ENCODE data around the gene B4GALNT1.

B4GALNT1 gene

DNA sequence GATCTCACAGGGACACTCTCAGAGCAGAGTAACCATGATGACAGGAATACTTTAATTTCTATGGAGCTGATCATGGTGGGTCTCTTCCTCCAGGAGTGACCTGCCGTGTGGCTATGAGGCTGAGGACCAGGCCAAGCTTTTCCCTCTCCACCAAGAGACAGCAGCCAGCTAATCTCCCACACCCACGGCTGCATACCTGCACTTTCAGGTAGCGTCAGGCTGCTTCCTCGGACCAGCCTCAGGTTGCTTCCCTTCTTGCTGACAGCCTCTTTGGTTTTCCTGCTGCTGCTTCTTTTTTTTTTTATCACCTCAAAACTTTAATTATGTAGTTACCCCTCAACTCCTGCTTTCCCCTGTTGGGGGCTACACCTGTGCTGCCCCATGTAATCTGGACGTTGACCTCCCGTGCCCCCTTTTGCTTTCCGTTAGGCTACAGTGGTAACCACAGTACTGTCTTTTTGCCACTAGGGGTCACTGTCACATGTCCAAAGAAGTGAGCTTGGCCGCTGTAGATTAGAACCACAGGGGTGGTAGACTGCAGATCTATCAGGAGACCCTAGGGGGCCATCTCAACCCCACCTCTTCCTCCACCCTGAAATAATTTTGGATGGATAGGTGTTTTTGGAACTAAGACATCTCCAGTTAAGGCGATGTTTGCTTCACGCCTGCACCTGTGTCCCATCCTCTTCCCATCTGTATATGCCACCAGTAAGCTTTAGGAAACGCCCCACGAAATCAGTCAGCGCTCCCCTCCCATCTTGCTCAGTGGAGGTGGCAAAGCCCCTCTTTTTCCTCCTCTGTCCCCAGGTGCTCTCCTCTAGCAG, 49.8 kb downstream of the B4GALNT1 start:
- DNase-seq: peak; percentile 58 to 66

DNA sequence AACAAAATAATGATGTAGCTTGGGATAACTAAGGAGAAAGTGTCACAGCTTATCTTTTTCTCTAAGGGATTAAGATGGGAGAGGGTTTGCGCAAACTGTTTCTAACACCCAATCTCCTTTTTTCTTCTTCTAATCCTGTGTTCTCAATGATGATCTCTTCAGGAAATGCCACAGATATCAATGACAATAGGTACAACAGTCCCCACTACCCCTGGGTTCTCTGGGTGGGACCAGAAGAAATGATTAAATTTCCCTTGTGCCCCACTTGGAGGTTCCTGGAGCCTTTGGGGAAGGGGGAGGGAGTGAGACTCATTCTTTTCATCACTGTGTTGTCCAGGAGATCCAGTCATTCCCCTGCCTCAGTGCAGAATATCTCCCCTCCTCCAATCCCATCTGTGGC, 50.6 kb downstream of the B4GALNT1 start:
- no peak for DNase-seq

DNA sequence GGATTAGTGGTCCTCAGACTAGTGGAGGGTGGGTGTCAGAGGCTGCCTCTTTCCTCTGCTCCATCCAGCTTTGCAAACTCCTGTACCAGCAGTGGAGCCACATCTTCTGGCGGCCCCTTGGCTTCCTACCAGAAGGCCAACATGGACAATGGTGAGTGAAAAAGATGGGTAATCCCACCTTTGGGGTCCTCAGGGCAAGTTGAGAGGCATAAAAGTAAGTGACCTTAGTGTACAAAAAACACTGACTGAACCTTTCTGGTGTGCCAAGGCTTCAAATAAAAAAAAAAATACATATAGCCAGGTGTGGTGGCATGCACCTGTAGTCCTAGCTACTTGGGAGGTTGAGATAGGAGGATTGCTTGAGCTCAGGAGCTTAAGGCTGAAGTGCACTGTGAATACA, 51.2 kb downstream of the B4GALNT1 start:
- no peak for DNase-seq

DNA sequence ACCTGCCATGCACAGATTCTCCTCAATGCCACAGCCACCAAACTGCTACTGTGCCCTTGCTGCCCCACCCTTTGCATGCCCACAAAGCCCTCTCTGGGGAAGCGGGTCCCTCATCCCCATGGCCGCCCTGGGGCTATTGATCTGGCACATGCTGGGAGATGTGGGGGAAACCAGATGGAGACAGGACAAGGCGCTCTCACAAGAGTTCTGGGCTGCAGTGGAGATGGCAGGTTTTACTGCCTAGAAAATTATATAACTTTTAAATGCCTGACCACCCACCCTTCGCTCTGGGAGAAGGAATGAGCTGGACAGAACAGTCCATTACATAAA, 52.6 kb downstream of the B4GALNT1 start:
- DNase-seq: no peak

DNA sequence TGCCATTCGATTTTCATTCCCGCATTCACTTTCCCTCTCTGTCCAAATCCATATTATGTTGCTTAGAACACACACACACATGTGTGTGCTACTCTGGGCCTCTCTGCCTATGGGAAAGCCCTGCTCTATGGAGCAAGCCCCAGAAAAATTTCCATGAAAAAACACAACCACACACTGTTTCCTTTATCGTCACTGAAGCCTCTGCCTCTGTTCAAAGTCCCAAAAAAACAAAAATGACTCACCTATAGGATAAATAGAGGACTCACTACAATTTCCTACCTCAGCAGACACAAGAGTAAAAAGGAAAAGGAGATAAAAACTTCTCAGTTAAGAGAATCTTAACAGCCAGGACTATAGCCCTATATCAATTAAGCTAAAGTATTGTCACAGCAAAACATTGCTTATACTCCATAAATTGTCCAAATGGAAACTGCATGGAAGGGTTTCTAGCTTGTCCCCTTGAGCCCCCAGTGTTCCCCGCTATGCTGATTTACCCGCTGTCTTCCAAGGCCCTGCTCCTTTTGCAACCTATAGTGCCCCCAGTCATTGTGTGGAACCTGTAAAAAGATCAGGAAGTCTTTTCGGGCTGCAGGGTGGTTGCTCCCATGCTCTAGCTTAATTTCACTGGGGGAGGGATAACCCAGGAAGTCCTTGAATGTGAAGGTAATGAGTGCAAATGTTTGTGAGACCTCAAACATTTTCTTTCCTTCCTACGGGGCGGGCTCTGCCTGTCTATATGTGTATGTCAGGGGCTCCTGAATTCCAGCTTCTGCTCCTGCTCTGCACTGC, 53.1 kb downstream of the B4GALNT1 start:
- DNase-seq: no peak

DNA sequence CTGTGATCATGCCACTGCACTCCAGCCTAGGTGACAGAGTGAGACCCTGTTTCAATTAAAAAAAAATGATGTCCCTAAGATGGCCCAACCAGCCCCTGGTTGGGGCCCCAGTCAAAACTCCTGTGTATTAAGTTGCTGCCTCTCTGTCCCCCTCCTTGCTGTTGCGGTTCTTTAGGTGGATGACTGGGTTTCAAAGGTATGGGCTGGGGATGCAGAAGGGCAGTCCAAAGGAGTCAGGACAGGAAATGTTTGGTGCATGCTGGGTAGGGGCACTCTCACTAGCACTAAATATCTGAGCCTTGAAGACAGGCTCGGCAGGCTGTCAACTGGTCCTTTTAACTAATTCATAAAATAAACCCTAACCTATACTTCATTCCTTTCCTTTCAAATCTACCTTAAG, 54.0 kb downstream of the B4GALNT1 start:
- DNase-seq: no peak

DNA sequence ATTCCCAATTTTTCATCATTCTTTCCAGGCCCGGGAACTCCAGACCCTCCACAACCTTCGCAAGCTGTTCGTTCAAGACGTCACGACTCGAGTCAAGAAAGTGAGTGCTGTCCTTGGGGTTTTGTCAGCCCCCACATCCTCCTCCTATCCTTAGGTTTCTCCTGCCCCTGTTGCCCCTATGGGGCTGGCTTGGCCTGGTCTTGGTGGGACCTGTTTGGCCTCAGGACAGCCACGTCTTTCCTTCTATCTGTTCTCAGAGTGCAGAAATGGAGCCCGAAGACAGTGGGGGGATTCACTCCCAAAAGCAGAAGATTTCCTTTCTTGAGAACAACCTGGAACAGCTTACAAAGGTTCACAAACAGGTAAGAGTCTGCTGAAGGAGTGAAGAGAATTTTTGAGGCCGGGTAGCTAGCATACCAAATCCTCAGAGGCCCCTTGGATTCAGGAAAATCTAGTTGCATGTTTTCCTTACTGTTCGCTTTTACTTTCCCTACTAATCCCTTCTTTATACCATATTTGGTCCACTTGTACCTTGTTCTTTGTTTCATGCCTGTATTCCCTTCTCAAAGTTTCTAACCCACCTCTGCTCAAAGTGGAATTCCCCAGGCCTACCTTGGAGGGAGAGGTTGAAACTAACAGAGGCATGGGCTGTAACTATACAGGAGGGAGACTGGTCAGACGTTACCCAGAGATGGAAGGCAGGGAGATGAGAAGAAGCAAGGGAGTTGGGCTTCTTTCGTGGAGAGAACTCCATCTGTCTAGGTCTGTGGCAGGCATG, 54.8 kb downstream of the B4GALNT1 start:
- no peak for DNase-seq

DNA sequence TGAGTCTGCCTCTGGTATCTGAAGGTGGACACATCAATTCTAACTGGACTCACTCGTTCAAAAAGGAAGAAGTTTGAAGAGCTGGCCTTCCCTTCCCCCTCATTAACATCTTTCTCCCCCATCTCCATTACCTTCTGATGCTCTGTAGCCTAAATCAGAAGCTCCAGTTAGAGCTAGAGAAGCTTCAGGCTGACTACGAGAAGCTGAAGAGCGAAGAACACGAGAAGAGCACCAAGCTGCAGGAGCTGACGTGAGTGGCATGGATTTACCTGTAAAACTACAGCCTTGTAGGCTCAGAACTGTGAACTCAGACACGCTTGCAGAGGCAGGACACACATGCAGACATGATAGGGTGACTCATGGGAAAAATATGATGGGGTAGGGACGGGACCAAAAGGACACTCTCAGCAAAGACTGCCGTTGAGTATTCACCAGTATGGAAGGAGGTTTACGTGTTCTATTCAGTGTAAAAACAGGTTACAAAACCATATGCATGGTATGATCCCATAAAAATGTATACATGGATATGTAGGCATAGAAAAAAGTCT, 56.3 kb downstream of the B4GALNT1 start:
- DNase-seq: no peak
